ENCODE measurements around the gene MTRFR. TPM values are rescaled to one million over a fixed set of nuclear protein-coding genes. Genes with fewer than 3 reads are reported as not detected.
"Not testable (repeated sequence)": the region's sequence is repeated elsewhere in the genome, so short reads cannot be mapped to it uniquely, and the experiment has no call there.

Gene MTRFR
- polyA plus RNA-seq, 1 of the 3 experiments (the other 2 are of a cell fraction) = 6.6 TPM

DNA sequence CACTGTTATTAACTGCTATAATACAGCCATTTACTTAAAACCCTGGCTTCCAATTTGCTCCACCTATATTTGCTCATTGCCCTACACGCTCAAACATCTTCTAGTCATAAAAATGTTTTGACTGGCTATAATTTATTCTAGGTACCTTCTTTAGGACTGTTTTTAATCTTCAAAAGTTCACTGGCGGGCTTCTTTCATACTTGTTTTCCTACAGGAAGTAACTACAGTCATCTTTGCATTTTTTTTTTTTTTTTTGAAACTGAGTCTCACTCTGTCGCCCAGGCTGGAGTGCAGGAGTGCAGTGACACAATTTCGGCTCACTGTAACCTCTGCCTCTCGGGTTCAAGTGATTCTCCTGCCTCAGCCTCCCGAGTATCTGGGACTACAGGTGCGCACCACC, 32.8 kb upstream of the MTRFR start:
- TF ChIP-seq YY1 (IDR thresholded peaks at IDR 0.05; ENCODE audit: low read depth) = no peak
- no peak for TF ChIP-seq GATA2 (CRISPR knock-in tag; IDR thresholded peaks at IDR 0.05)
- TF ChIP-seq SIN3A (IDR thresholded peaks at IDR 0.05; ENCODE audit: borderline replicate concordance, low read depth, low read length) = no peak
- TF ChIP-seq MEF2A (IDR thresholded peaks at IDR 0.05; ENCODE audit: borderline replicate concordance, low read depth) = no peak
- TF ChIP-seq CHD2 (IDR thresholded peaks at IDR 0.05; ENCODE audit: low read length, partially characterized antibody) = no peak
- TF ChIP-seq FOSL2 (IDR thresholded peaks at IDR 0.05; ENCODE audit: borderline replicate concordance, low read depth) = no peak
- TF ChIP-seq PBX3 (IDR thresholded peaks at IDR 0.05) = no peak
- TF ChIP-seq, protein P1, sequence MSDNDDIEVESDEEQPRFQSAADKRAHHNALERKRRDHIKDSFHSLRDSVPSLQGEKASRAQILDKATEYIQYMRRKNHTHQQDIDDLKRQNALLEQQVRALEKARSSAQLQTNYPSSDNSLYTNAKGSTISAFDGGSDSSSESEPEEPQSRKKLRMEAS (IDR thresholded peaks at IDR 0.05; ENCODE audit: low read depth) = no peak
- TF ChIP-seq, protein P2, sequence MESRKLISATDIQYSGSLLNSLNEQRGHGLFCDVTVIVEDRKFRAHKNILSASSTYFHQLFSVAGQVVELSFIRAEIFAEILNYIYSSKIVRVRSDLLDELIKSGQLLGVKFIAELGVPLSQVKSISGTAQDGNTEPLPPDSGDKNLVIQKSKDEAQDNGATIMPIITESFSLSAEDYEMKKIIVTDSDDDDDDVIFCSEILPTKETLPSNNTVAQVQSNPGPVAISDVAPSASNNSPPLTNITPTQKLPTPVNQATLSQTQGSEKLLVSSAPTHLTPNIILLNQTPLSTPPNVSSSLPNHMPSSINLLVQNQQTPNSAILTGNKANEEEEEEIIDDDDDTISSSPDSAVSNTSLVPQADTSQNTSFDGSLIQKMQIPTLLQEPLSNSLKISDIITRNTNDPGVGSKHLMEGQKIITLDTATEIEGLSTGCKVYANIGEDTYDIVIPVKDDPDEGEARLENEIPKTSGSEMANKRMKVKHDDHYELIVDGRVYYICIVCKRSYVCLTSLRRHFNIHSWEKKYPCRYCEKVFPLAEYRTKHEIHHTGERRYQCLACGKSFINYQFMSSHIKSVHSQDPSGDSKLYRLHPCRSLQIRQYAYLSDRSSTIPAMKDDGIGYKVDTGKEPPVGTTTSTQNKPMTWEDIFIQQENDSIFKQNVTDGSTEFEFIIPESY (IDR thresholded peaks at IDR 0.05; ENCODE audit: borderline replicate concordance, low read depth) = no peak
- no peak for TF ChIP-seq FOXJ3 (CRISPR knock-in tag; IDR thresholded peaks at IDR 0.05)
- TF ChIP-seq NRF1 (IDR thresholded peaks at IDR 0.05; ENCODE audit: low read depth, low read length) = no peak
- TF ChIP-seq SMC3 (IDR thresholded peaks at IDR 0.05; ENCODE audit: low read depth, low read length) = no peak
- no peak for TF ChIP-seq JUND (IDR thresholded peaks at IDR 0.05)
- Histone ChIP-seq H3K9ac (no peak overlapping the region), H3K4me3 (ENCODE audit: low read depth in 2 of 2, low read length in 1 of 2) (no peak overlapping the region), H3K9me3 (no peaks in the 10 kb centered on the region), H3F3A (replicated peaks; ENCODE audit: insufficient read depth) (no peaks in the 10 kb centered on the region), H3K36me3 (replicated peaks in 1 of 2; ENCODE audit: control insufficient read depth in 1 of 2, insufficient read depth in 2 of 2, low read length in 1 of 2) (peaks cover 18 to 52% of the 10 kb centered on the region in 2 experiments), H3K4me2 (no peak overlapping the region), H3K4me1 (ENCODE audit: control insufficient read depth in 1 of 2, insufficient read depth in 2 of 2, low read depth in 1 of 2, low read length in 1 of 2) (no peaks in the 10 kb centered on the region), H4K20me1 (ENCODE audit: insufficient read depth) (no peaks in the 10 kb centered on the region), H3K27me3 (ENCODE audit: insufficient read depth) (no peaks in the 10 kb centered on the region), H3K27ac (ENCODE audit: low read depth in 2 of 2, low read length in 1 of 2) (no peak overlapping the region), H3K79me2 (ENCODE audit: insufficient read depth) (0 out of 2 replicates have a peak, but pooled peaks cover 1% of the 10 kb centered on the region), H3K9me2 (no peaks in the 10 kb centered on the region), H2AFZ (ENCODE audit: low read depth) (no peak overlapping the region)
- POLR2A ChIA-PET = no interaction called here
- 95% methylated on average over 7 of the region's 7 CpGs for WGBS (ENCODE audit: low lambda C conversion rate)
- no peak for DNase-seq
- CTCF ChIA-PET = interaction anchor here (1.0 kb wide), 1 partner anchor 155 kb away, joined by 3 read pairs; no protein-coding TSS in a partner anchor

DNA sequence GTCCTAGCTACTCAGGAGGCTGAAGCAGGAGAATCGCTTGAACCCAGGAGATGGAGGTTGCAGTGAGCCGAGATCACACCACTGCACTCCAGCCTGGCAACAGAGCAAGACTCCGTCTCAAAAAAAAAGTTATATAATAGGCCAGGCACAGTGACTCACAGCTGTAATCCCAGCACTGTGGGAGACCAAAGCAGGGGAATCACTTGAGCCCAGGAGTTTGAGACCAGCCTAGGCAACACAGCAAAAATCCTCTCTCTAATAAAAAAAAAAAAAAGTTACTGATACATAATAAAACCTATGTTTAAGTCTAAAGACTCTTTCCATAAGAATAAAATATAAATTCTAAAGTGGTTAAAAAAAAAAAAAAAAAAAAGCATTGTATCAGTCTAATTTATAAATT, 26.4 kb upstream of the MTRFR start:
- H4K20me1 ChIP-seq (ENCODE audit: insufficient read depth); H3K4me3 ChIP-seq (ENCODE audit: low read depth in 2 of 2, low read length in 1 of 2); H3K9me3 ChIP-seq; H3K4me1 ChIP-seq (ENCODE audit: control insufficient read depth in 1 of 2, insufficient read depth in 2 of 2, low read depth in 1 of 2, low read length in 1 of 2); H3K27ac ChIP-seq (ENCODE audit: low read depth in 2 of 2, low read length in 1 of 2); H3K9ac ChIP-seq; H2AFZ ChIP-seq (ENCODE audit: low read depth); H3F3A ChIP-seq (replicated peaks; ENCODE audit: insufficient read depth); H3K4me2 ChIP-seq; H3K9me2 ChIP-seq; H3K27me3 ChIP-seq (ENCODE audit: insufficient read depth); DNase-seq; H3K79me2 ChIP-seq (ENCODE audit: insufficient read depth): not testable (repeated sequence)
- peaks cover 17 to 29% of the 10 kb centered on the region in 2 experiments for H3K36me3 ChIP-seq (replicated peaks in 1 of 2; ENCODE audit: control insufficient read depth in 1 of 2, insufficient read depth in 2 of 2, low read length in 1 of 2)
- CTCF ChIA-PET = interaction anchor here (1.2 kb wide), 1 partner anchor 31 kb away, joined by 3 read pairs; no protein-coding TSS in a partner anchor
- WGBS (ENCODE audit: low lambda C conversion rate) = 87% methylated on average over 3 of the region's 3 CpGs
- POLR2A ChIA-PET = interaction anchor here (0.6 kb wide), 1 partner anchor 396 kb away, joined by 3 read pairs; no protein-coding TSS in a partner anchor

DNA sequence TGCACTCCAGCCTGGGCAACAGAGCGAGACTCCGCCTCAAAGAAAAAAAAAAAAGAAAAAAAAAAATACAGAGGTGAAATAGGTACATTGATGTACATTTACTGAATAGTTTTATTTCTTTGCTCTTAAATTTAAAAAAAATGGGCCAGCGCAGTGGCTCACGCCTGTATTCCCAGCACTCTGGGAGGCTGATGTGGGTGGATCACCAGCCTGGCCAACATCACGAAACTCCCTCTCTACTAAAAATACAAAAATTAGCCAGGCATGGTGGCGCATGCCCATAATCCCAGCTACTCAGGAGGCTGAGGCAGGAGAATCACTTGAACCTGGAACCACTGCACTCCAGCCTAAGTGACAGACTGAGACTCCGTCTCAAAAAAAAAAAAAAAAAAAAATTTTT, 25.4 kb upstream of the MTRFR start:
- WGBS (ENCODE audit: low lambda C conversion rate) = 97% methylated on average over 7 of the region's 7 CpGs
- POLR2A ChIA-PET = interaction anchor here (0.7 kb wide), 1 partner anchor 8 kb away, joined by 3 read pairs; no protein-coding TSS in a partner anchor
- not testable (repeated sequence) for H3K9ac ChIP-seq; DNase-seq; H4K20me1 ChIP-seq (ENCODE audit: insufficient read depth); H2AFZ ChIP-seq (ENCODE audit: low read depth); H3K27me3 ChIP-seq (ENCODE audit: insufficient read depth); H3K4me3 ChIP-seq (ENCODE audit: low read depth in 2 of 2, low read length in 1 of 2); H3K27ac ChIP-seq (ENCODE audit: low read depth in 2 of 2, low read length in 1 of 2); H3F3A ChIP-seq (replicated peaks; ENCODE audit: insufficient read depth); H3K4me2 ChIP-seq; H3K79me2 ChIP-seq (ENCODE audit: insufficient read depth); H3K9me3 ChIP-seq; H3K9me2 ChIP-seq; H3K4me1 ChIP-seq (ENCODE audit: control insufficient read depth in 1 of 2, insufficient read depth in 2 of 2, low read depth in 1 of 2, low read length in 1 of 2)
- CTCF ChIA-PET = interaction anchor here (1.1 kb wide), 1 partner anchor 165 kb away, joined by 3 read pairs; no protein-coding TSS in a partner anchor
- H3K36me3 ChIP-seq (replicated peaks in 1 of 2; ENCODE audit: control insufficient read depth in 1 of 2, insufficient read depth in 2 of 2, low read length in 1 of 2) = peaks cover 6 to 22% of the 10 kb centered on the region in 2 experiments
